Urinary bladder (tissue), 4 donors: ENCODE results near the gene PPP2R2D. TPM values are rescaled to one million over a fixed set of nuclear protein-coding genes. Genes with fewer than 3 reads are reported as not detected.

Source experiments
- DNase-seq: peaks from one replicate; pipeline ENCODE4 v3.0.0-alpha.2; 2015; ENCODE audit errors: extremely low spot score
- H3K27ac ChIP-seq: one replicate; pipeline ENCODE4 v1.5.1; 2013; ENCODE audit warnings: low read depth, mild to moderate bottlenecking, moderate library complexity
- H3K36me3 ChIP-seq: one replicate; pipeline ENCODE4 v1.6.1; 2013; ENCODE audit warnings: mild to moderate bottlenecking, moderate library complexity; ENCODE audit not compliant: insufficient read depth
- H3K4me1 ChIP-seq: one replicate; pipeline ENCODE4 v1.6.1; 2013; ENCODE audit warnings: mild to moderate bottlenecking, moderate library complexity; ENCODE audit not compliant: insufficient read depth
- H3K4me3 ChIP-seq: one replicate; pipeline ENCODE4 v1.5.1; 2013; ENCODE audit warnings: low read depth, low read length
- whole genome bisulfite sequencing: extraction: QIAGEN DNeasy Blood & Tissue Kit; methylation state at CpG from one replicate; pipeline ENCODE4 v1.1.7; 2013; 5-methylcytosine and 5-hydroxymethylcytosine counted together
- polyA plus RNA-seq: library from polyadenylated mRNA; stranded (reverse); fragments of 200-250 nt; gene quantifications from one replicate; pipeline ENCODE4 v1.2.3, GENCODE V29; 2013
- total RNA-seq: library from RNA; depleted of rRNA; stranded (reverse); fragments of >200 nt; gene quantifications from one replicate; pipeline ENCODE4 v1.2.3, GENCODE V29; 2014
- donor health status: healthy with polysubstance abuse.
- donor health status: healthy.

PPP2R2D gene
- total and polyA plus RNA-seq, 2 donors, result 25.1 to 44.7 TPM

GRCh38 chr10:131889755-131890154 is 11.1 kb upstream of the PPP2R2D start:
- Histone ChIP-seq H3K4me3 (no peak overlapping the region), H3K36me3 (no peaks in the 10 kb centered on the region), H3K27ac (no peak overlapping the region), H3K4me1 (no peaks in the 10 kb centered on the region)
- DNase-seq, result no peak
- WGBS, result 87% methylated on average over 9 of the region's 9 CpGs

GRCh38 chr10:131890276-131891195 is 10.3 kb upstream of the PPP2R2D start:
- no peaks in the 10 kb centered on the region for H3K4me1 ChIP-seq
- H3K27ac ChIP-seq, result no peak overlapping the region
- no peak overlapping the region for H3K4me3 ChIP-seq
- no peak for DNase-seq
- WGBS, result 80% methylated on average over 11 of the region's 11 CpGs
- H3K36me3 ChIP-seq, result no peaks in the 10 kb centered on the region

DNA sequence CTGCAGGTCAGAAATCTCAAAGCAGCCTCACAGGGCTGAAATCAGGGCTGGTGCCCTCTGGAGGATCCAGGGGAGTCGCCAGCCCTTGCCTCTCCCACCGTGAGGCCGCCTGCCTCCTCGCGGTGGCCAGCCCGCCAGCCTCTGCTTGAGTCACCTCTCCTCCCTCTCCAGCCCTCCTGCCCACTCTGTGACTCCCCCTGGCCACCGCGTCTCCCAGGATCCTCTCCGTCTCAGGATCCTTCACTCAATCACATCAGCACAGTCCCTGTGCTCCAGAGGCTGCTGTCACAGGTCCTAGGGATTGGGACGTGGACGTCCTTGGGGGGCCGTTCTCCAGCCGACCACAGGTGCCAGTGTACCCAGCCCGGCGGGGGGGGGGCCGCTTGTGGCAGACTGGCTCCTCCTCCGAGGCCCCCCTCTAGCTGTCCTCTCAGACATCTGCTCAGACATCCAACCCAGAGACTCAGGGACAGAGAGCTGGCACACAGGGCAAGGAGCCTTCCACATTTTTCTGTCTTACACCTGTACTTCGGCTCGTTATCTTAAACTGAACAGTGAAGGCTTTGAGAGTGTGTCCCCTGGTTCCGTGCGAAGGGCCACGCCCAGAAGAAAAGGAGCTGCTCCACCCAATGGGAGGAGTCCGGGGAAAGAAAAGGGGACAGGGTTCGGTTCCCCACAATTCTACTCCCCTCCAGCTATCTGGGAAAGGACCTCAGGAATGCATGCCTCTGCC is 9.4 kb upstream of the PPP2R2D start:
- no peak for DNase-seq
- H3K27ac ChIP-seq, result no peak overlapping the region
- WGBS, result 46% methylated on average over 24 of the region's 24 CpGs
- no peaks in the 10 kb centered on the region for H3K36me3 ChIP-seq
- H3K4me1 ChIP-seq, result no peaks in the 10 kb centered on the region
- H3K4me3 ChIP-seq, result no peak overlapping the region

GRCh38 chr10:131891929-131892805 is 8.6 kb upstream of the PPP2R2D start:
- no peak for DNase-seq
- H3K27ac ChIP-seq, result no peak overlapping the region

GRCh38 chr10:131892806-131893675 is 7.8 kb upstream of the PPP2R2D start:
- Histone ChIP-seq H3K36me3 (no peaks in the 10 kb centered on the region), H3K4me1 (no peaks in the 10 kb centered on the region), H3K4me3 (no peak overlapping the region), H3K27ac (no peak overlapping the region)
- WGBS, result 72% methylated on average over 27 of the region's 27 CpGs
- no peak for DNase-seq

More at GRCh38 chr10:131891929-131892805, 8.6 kb upstream of the PPP2R2D start:
- Histone ChIP-seq H3K36me3 (no peaks in the 10 kb centered on the region), H3K4me1 (no peaks in the 10 kb centered on the region), H3K4me3 (no peak overlapping the region)
- WGBS, result 68% methylated on average over 28 of the region's 28 CpGs

DNA sequence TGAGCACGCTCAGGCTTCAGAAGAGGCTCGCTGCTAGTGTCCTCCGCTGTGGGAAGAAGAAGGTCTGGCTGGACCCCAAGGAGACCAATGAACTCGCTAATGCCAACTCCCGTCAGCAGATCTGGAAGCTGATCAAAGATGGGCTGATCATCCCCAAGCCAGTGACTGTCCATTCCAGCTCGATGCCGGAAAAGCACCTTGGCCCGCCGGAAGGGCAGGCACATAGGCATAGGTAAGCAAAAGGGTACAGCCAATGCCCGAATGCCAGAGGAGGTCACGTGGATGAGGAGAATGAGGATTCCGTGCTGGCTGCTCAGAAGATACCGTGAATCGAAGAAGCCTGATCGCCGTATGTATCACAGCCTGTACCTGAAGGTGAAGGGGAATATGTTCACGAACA is 5.7 kb upstream of the PPP2R2D start:
- no peaks in the 10 kb centered on the region for H3K36me3 ChIP-seq
- H3K4me1 ChIP-seq, result no peaks in the 10 kb centered on the region
- H3K4me3 ChIP-seq, result no peak overlapping the region
- H3K27ac ChIP-seq, result no peak overlapping the region
- 93% methylated on average over 17 of the region's 17 CpGs for WGBS
- no peak for DNase-seq

GRCh38 chr10:131896403-131896802 is 4.4 kb upstream of the PPP2R2D start:
- H3K27ac ChIP-seq, result no peak overlapping the region
- no peaks in the 10 kb centered on the region for H3K4me1 ChIP-seq
- no peaks in the 10 kb centered on the region for H3K36me3 ChIP-seq
- no peak for DNase-seq
- 82% methylated on average over 9 of the region's 9 CpGs for WGBS
- no peak overlapping the region for H3K4me3 ChIP-seq

DNA sequence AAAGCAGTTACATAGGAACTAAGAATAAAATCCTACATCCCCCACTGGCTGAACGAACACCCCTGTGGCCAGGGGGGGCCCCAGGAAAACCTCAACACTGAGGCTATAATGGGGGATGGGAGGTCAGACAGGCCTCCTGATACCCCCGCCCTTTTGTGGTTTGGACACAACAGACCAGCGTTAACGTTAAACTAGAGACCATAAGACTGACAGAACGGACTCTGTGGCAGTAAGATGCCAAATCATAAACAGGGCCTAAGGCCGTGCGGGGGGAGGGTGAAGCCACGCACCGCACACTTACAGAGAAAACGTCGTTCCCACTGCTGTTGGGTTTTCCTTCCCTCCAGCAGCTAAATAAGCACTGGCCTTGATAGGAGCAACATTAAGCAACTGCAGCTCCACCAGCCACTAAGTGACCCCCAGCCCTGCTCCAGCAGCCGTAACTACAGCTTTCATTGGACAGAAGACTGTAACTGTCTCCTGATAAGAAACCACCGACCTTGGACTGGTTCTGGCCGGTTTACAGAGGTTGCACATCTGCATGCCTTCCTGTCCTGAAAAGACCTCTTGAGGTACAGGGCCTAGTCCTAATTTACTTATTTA is 3.4 kb upstream of the PPP2R2D start:
- no peaks in the 10 kb centered on the region for H3K36me3 ChIP-seq
- no peak overlapping the region for H3K27ac ChIP-seq
- no peak overlapping the region for H3K4me3 ChIP-seq
- no peak for DNase-seq
- H3K4me1 ChIP-seq, result peaks cover 2% of the 10 kb centered on the region
- WGBS, result 29% methylated on average over 14 of the region's 14 CpGs

DNA sequence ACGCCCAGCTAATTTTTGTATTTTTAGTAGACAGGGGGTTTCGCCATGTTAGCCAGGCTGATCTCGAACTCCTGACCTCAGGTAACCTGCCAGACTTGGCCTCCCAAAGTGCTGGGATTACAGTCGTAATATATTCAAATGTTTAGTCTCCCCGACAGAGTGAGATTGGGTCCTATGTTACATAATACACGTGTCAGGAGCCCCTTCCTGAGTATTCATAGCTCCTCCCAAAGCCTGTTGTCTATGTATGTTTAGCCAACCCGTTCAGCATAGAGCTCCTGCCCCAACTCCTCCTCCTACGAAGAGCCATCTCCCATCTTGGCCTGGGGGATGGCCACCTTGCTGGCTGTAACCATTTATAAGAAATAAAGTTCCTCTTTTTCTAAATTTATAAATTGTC is 2.7 kb upstream of the PPP2R2D start:
- no peak overlapping the region for H3K27ac ChIP-seq
- peaks cover 2% of the 10 kb centered on the region for H3K4me1 ChIP-seq
- no peaks in the 10 kb centered on the region for H3K36me3 ChIP-seq
- DNase-seq, result no peak
- H3K4me3 ChIP-seq, result no peak overlapping the region
- 75% methylated on average over 8 of the region's 8 CpGs for WGBS

DNA sequence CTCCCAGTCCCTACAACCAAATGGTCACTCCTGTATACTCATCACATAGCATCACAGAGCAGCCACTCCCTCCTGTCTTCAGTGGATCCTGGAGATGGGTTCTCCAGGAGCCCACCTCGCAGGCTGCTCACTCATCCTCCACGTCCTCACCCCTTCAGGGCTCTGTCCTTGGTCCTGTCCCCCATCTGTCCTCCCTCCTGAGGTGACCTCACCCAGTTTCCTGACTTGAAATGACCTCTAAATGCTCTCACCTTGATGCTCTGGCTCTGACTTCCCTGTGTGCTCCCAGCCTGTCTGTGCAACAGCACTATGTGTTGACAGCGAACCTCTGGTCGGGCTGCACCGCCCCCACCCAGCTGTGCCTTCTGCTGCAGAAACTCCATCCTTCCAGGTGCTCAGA is 2.1 kb upstream of the PPP2R2D start:
- no peak for DNase-seq
- WGBS, result 56% methylated on average over 5 of the region's 5 CpGs
- H3K27ac ChIP-seq, result no peak overlapping the region
- H3K4me1 ChIP-seq, result peaks cover 2% of the 10 kb centered on the region
- no peak overlapping the region for H3K4me3 ChIP-seq
- no peaks in the 10 kb centered on the region for H3K36me3 ChIP-seq

GRCh38 chr10:131899116-131899690 is 1.6 kb upstream of the PPP2R2D start:
- Histone ChIP-seq H3K4me1 (peaks cover 2% of the 10 kb centered on the region), H3K4me3 (no peak overlapping the region), H3K36me3 (no peaks in the 10 kb centered on the region), H3K27ac (no peak overlapping the region)
- no peak for DNase-seq
- WGBS, result 68% methylated on average over 8 of the region's 8 CpGs

GRCh38 chr10:131899695-131900349 is 986 bp upstream of the PPP2R2D start:
- DNase-seq, result no peak
- Histone ChIP-seq H3K4me3 (peak overlapping the region; percentile 99), H3K4me1 (peaks cover 2% of the 10 kb centered on the region), H3K36me3 (no peaks in the 10 kb centered on the region), H3K27ac (no peak overlapping the region)
- WGBS, result 21% methylated on average over 24 of the region's 24 CpGs
